Measurements from ENCODE around the gene PLXDC1. TPM values are rescaled to one million over a fixed set of nuclear protein-coding genes. Genes with fewer than 3 reads are reported as not detected.

The PLXDC1 gene
- total and polyA plus RNA-seq, 2 of the 8 experiments (the other 6 are each of a cell fraction or from before 2014, with no cell fraction given) = 4.1 to 14.6 TPM

DNA sequence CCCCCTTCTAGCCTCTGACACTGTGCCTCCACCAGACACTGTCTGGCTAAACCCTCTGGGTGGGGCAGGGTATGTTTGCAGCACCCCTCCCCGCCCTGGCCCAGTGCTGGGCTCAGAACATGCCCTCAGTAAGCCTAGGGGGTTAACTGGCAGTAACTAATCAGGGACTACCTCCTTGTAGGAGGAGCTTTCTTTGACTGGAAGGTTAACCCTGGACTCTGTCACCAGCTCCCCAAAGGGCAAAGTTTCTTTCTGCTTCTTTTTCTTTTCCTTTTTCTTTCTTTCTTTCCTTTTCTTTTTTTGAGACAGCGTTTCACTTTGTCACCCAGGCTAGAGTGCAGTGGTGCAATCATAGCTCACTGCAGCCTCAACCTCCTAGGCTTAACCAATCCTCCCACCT is 76.8 kb downstream of the PLXDC1 start:
- Histone ChIP-seq H4K91ac (replicated peaks; ENCODE audit: insufficient read length, low read length) (no peak overlapping the region), H3K27me3 (replicated peaks in 1 of 4; ENCODE audit: control insufficient read depth in 3 of 4, extremely low read depth in 1 of 4, insufficient read depth in 3 of 4, low read length in 3 of 4) (no peaks in the 10 kb centered on the region), H3K23me2 (ENCODE audit: low read depth, low read length) (no peaks in the 10 kb centered on the region), H3K36me3 (ENCODE audit: control insufficient read depth in 2 of 4, insufficient read depth in 4 of 4, low read length in 3 of 4) (no peaks in the 10 kb centered on the region; a peak in 1 of 8 replicates), H4K8ac (ENCODE audit: extremely low read depth, insufficient read depth, low read length) (no peak overlapping the region), H3K79me1 (ENCODE audit: low read depth, low read length) (no peaks in the 10 kb centered on the region), H3K14ac (ENCODE audit: insufficient read length) (no peak overlapping the region), H3K4me1 (replicated peaks in 1 of 4; ENCODE audit: control insufficient read depth in 3 of 4, insufficient read depth in 4 of 4, low read length in 3 of 4) (peaks cover 0 to 10% (median 3%) of the 10 kb centered on the region in 4 experiments; a peak in 4 of 7 replicates), H2AK5ac (ENCODE audit: low read depth, low read length) (no peak overlapping the region), H3K18ac (ENCODE audit: extremely low read depth, low read length) (no peak overlapping the region), H3K56ac (replicated peaks; ENCODE audit: insufficient read length, low read depth, low read length) (no peak overlapping the region), H2BK20ac (ENCODE audit: low read length) (no peak overlapping the region), H3K79me2 (ENCODE audit: control insufficient read depth in 1 of 2, insufficient read depth in 2 of 2, low read length in 2 of 2) (no peaks in the 10 kb centered on the region), H3K9me3 (ENCODE audit: insufficient read depth in 2 of 2, low read depth in 1 of 2, low read length in 1 of 2) (no peaks in the 10 kb centered on the region), H2AFZ (ENCODE audit: low read length) (no peak overlapping the region), H4K20me1 (replicated peaks in 1 of 2; ENCODE audit: control insufficient read depth in 1 of 2, insufficient read depth in 2 of 2, low read length in 2 of 2) (no peaks in the 10 kb centered on the region), H3K4ac (replicated peaks; ENCODE audit: insufficient read length, low read depth, low read length) (no peak overlapping the region), H3K4me3 (ENCODE audit: extremely low read depth in 1 of 4, insufficient read depth in 2 of 4, low read depth in 3 of 4, low read length in 4 of 4) (no peak overlapping the region), H3K4me2 (ENCODE audit: insufficient read depth in 1 of 2, low read depth in 2 of 2, low read length in 2 of 2) (no peak overlapping the region), H3K27ac (ENCODE audit: low read depth, low read length) (no peak overlapping the region), H2BK120ac (replicated peaks; ENCODE audit: low read depth, low read length) (no peak overlapping the region), H2BK12ac (ENCODE audit: low read depth, low read length) (no peak overlapping the region), H2BK5ac (ENCODE audit: low read depth, low read length) (no peak overlapping the region), H2BK15ac (ENCODE audit: low read length) (no peak overlapping the region), H3K23ac (ENCODE audit: insufficient read length) (no peak overlapping the region), H3K9ac (replicated peaks in 1 of 4; ENCODE audit: extremely low read depth in 1 of 4, low read depth in 3 of 4, low read length in 3 of 4) (no peak overlapping the region), H4K5ac (ENCODE audit: insufficient read length, low read depth, low read length) (no peak overlapping the region)
- WGBS, 2 experiments (ENCODE audit: extremely low coverage in 1 of 2, insufficient coverage in 1 of 2, insufficient read length in 1 of 2, insufficient replicate concordance in 2 of 2, low coverage in 1 of 2, low lambda C conversion rate in 2 of 2, missing lambda C conversion rate in 1 of 2) = 68% methylated on average over 2 of the region's 2 CpGs; no CpG with 5 or more reads in 1 of the 2 experiments
- TF ChIP-seq POLR2A (IDR thresholded peaks at IDR 0.05; ENCODE audit: control extremely low read depth in 1 of 2, low read depth in 2 of 2, low read length in 2 of 2) (no peak), BRCA1 (IDR thresholded peaks at IDR 0.05; ENCODE audit: low read depth, low read length) (no peak)
- TF ChIP-seq, protein P1, sequence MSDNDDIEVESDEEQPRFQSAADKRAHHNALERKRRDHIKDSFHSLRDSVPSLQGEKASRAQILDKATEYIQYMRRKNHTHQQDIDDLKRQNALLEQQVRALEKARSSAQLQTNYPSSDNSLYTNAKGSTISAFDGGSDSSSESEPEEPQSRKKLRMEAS (IDR thresholded peaks at IDR 0.05) = no peak
- no peak for FAIRE-seq
- POLR2A ChIA-PET (ENCODE audit: partially characterized antibody) = interaction anchor here (1.0 kb wide), 1 partner anchor 12 kb away, joined by 3 read pairs; no protein-coding TSS in a partner anchor
- DNase-seq (ENCODE audit: low read depth in 1 of 2, low spot score in 2 of 2) = no peak
- CTCF ChIA-PET (ENCODE audit: partially characterized antibody) = interaction anchor here (0.8 to 1.4 kb wide), 6 partner anchors 8 to 164 kb away, joined by 3 to 5 read pairs (median 4); no protein-coding TSS in a partner anchor

Data from H1 (cell line).